Measurements from ENCODE around the gene RARS1. TPM values are rescaled to one million over a fixed set of nuclear protein-coding genes. Genes with fewer than 3 reads are reported as not detected.

The RARS1 gene
- total RNA-seq, 1 donor from 2014 or later = 139 TPM

DNA sequence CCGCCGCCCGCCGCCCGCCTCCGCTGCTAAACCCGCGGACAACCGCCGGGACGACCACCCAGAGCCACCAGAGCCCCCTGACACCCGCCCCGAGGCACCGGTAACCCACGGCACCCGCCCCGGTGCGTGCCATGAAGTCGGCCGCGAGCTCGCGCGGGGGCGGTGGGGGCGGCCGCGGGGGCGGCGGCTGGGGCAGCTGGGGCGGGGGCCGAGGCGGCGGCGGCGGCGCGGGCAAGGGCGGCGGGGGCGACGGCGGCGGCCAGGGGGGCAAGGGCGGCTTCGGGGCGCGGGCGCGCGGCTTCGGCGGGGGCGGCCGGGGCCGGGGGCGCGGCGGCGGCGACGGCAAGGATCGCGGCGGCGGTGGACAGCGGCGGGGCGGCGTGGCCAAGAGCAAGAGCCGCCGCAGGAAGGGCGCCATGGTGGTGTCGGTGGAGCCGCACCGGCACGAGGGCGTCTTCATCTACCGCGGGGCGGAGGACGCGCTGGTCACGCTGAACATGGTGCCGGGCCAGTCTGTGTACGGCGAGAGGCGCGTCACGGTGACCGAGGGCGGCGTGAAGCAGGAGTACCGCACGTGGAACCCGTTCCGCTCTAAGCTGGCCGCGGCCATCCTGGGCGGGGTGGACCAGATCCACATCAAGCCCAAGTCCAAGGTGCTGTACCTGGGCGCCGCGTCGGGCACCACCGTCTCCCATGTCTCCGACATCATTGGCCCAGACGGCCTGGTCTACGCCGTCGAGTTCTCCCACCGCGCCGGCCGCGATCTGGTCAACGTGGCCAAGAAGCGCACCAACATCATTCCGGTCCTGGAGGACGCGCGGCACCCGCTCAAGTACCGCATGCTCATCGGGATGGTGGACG lies 43.3 kb downstream of the RARS1 start:
- H3K27ac ChIP-seq (ENCODE audit: low read depth, low read length) = no peak overlapping the region
- H3K27ac Mint-ChIP-seq (ENCODE audit: unreplicated experiment) = no peak overlapping the region
- H3K9ac ChIP-seq (ENCODE audit: low read length) = no peak overlapping the region
- H3K4me3 Mint-ChIP-seq (ENCODE audit: unreplicated experiment) = peak overlapping the region; percentile 77
- peaks cover 23% of the 10 kb centered on the region for H3K27me3 ChIP-seq (ENCODE audit: insufficient read depth, low read length)
- peaks cover 5% of the 10 kb centered on the region for H3K36me3 Mint-ChIP-seq (ENCODE audit: low read depth, unreplicated experiment)
- peaks cover 13% of the 10 kb centered on the region for H3K27me3 Mint-ChIP-seq (ENCODE audit: low read depth, unreplicated experiment)
- H3K36me3 ChIP-seq (ENCODE audit: insufficient read depth, low read length) = no peaks in the 10 kb centered on the region
- H3K4me2 ChIP-seq (ENCODE audit: low read length) = peak overlapping the region; percentile 90
- no peak for FAIRE-seq
- H3K79me2 ChIP-seq (ENCODE audit: insufficient read depth, low read length) = no peaks in the 10 kb centered on the region
- H3K4me1 Mint-ChIP-seq (ENCODE audit: low read depth, unreplicated experiment) = peaks cover 11% of the 10 kb centered on the region
- H3K4me1 ChIP-seq (ENCODE audit: insufficient read depth, low read length) = peaks cover 7% of the 10 kb centered on the region
- peaks cover 7% of the 10 kb centered on the region for H3K9me3 ChIP-seq (ENCODE audit: insufficient read depth, low read depth, low read length)
- peaks cover 2% of the 10 kb centered on the region for H3K9me3 Mint-ChIP-seq (ENCODE audit: unreplicated experiment)
- peak; percentile 71 for TF ChIP-seq EZH2 (IDR thresholded peaks at IDR 0.05; ENCODE audit: insufficient read depth, low read length)
- TF ChIP-seq, protein P1, sequence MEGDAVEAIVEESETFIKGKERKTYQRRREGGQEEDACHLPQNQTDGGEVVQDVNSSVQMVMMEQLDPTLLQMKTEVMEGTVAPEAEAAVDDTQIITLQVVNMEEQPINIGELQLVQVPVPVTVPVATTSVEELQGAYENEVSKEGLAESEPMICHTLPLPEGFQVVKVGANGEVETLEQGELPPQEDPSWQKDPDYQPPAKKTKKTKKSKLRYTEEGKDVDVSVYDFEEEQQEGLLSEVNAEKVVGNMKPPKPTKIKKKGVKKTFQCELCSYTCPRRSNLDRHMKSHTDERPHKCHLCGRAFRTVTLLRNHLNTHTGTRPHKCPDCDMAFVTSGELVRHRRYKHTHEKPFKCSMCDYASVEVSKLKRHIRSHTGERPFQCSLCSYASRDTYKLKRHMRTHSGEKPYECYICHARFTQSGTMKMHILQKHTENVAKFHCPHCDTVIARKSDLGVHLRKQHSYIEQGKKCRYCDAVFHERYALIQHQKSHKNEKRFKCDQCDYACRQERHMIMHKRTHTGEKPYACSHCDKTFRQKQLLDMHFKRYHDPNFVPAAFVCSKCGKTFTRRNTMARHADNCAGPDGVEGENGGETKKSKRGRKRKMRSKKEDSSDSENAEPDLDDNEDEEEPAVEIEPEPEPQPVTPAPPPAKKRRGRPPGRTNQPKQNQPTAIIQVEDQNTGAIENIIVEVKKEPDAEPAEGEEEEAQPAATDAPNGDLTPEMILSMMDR (IDR thresholded peaks at IDR 0.05; ENCODE audit: insufficient read depth, low read depth, low read length) = no peak
- peak overlapping the region; percentile 33 for H3K4me3 ChIP-seq (ENCODE audit: insufficient read depth, low read depth, low read length)
- peaks cover 5% of the 10 kb centered on the region for H4K20me1 ChIP-seq (ENCODE audit: insufficient read depth, low read length)
- H2AFZ ChIP-seq (ENCODE audit: low read depth, low read length) = peak overlapping the region; percentile 60
- DNase-seq (ENCODE audit: low read depth) = no peak

DNA sequence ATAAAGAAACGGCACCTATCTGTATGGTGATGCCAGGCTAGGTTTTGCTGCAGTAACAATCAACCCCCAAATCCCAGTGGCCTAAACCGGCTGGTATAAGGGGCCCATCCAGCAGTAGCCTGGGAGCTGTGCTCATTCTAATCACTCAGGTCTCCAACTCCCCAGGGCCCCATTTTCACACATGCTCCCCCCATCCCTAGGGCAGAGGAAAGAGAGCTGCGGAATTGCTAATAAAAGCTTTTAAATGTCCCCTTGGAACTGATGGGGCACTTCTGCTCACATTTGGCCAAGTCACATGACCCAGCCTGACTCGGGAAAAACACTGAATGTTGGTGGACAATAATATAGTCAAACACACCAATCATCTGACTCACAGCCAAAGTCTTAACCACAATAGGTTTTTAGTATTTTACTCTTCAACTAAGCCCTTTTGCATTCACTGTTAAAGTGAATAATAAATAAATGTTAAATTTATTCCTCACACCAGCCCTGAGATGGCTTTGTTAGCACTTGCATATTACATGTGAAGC lies 44.4 kb downstream of the RARS1 start:
- no peaks in the 10 kb centered on the region for H3K79me2 ChIP-seq (ENCODE audit: insufficient read depth, low read length)
- H3K4me1 Mint-ChIP-seq (ENCODE audit: low read depth, unreplicated experiment) = peaks cover 11% of the 10 kb centered on the region
- H3K9me3 Mint-ChIP-seq (ENCODE audit: unreplicated experiment) = peaks cover 2% of the 10 kb centered on the region
- H3K36me3 Mint-ChIP-seq (ENCODE audit: low read depth, unreplicated experiment) = peaks cover 5% of the 10 kb centered on the region
- H3K27me3 ChIP-seq (ENCODE audit: insufficient read depth, low read length) = peaks cover 23% of the 10 kb centered on the region
- peak; percentile 25 for DNase-seq (ENCODE audit: low read depth)
- no peak overlapping the region for H3K4me3 ChIP-seq (ENCODE audit: insufficient read depth, low read depth, low read length)
- H3K36me3 ChIP-seq (ENCODE audit: insufficient read depth, low read length) = no peaks in the 10 kb centered on the region
- no peak for FAIRE-seq
- H3K9me3 ChIP-seq (ENCODE audit: insufficient read depth, low read depth, low read length) = peaks cover 7% of the 10 kb centered on the region
- H3K4me3 Mint-ChIP-seq (ENCODE audit: unreplicated experiment) = peak overlapping the region; percentile 77
- no peak overlapping the region for H3K4me2 ChIP-seq (ENCODE audit: low read length)
- H3K27ac Mint-ChIP-seq (ENCODE audit: unreplicated experiment) = no peak overlapping the region
- no peak overlapping the region for H2AFZ ChIP-seq (ENCODE audit: low read depth, low read length)
- no peak overlapping the region for H3K27ac ChIP-seq (ENCODE audit: low read depth, low read length)
- H3K9ac ChIP-seq (ENCODE audit: low read length) = no peak overlapping the region
- no peak for TF ChIP-seq EZH2 (IDR thresholded peaks at IDR 0.05; ENCODE audit: insufficient read depth, low read length)
- TF ChIP-seq, protein P1 (IDR thresholded peaks at IDR 0.05; ENCODE audit: insufficient read depth, low read depth, low read length) = no peak
- H4K20me1 ChIP-seq (ENCODE audit: insufficient read depth, low read length) = peaks cover 5% of the 10 kb centered on the region
- H3K27me3 Mint-ChIP-seq (ENCODE audit: low read depth, unreplicated experiment) = peaks cover 13% of the 10 kb centered on the region
- peaks cover 7% of the 10 kb centered on the region for H3K4me1 ChIP-seq (ENCODE audit: insufficient read depth, low read length)
